ENCODE results near the gene SLFN14. TPM values are rescaled to one million over a fixed set of nuclear protein-coding genes. Genes with fewer than 3 reads are reported as not detected.

Gene SLFN14
- total and polyA plus RNA-seq, 2 donors (not counting 1 experiment from before 2014, with no cell fraction given) = not detected

DNA sequence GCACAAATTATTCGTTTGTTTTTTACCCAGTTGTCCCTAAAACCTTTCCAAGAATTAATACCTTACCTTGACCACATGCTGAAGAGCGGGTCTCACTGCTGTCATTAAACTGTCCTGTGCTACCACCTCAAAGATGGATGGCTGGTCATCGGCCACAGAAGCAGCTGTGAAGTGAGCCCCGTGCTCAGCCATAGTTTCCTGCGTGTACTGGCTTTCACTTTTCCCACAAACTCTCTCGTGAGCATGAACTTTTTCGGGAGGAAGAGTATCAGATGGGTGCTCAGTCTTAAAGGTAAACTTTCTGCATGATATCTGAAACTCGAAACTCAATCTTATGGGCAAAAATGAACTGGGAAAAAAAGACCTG, 17.2 kb upstream of the SLFN14 start:
- Mint-ChIP-seq H3K4me3 (peak overlapping the region; percentile 97), H3K27ac (peak overlapping the region; percentile 98), H3K27me3 (no peaks in the 10 kb centered on the region), H3K4me1 (peaks cover 25% of the 10 kb centered on the region), H3K9me3 (ENCODE audit: insufficient read depth) (no peaks in the 10 kb centered on the region)
- intact Hi-C loops (cut with micrococcal nuclease) = loop anchor here (1.0 to 5.0 kb wide), 4 partner anchors 9 to 1369 kb away; partner anchors contain the start of genes AATF and AP2B1
- Histone ChIP-seq H3K4me2 (replicated peaks; ENCODE audit: low read depth, low read length, poor library complexity, severe bottlenecking) (peak overlapping the region; percentile 91), H3K27ac (ENCODE audit: low read length in 2 of 2) (peak overlapping the region; percentile 86 to 89), H3K9me3 (ENCODE audit: control extremely low read depth in 1 of 3, control insufficient read depth in 2 of 3, insufficient read depth in 1 of 3, low read length in 2 of 3) (no peaks in the 10 kb centered on the region), H2AFZ (ENCODE audit: insufficient read depth, low read depth, low read length, poor library complexity, severe bottlenecking) (peak overlapping the region; percentile 99), H3K27me3 (replicated peaks in 1 of 4; ENCODE audit: control extremely low read depth in 1 of 4, control insufficient read depth in 3 of 4, insufficient read depth in 4 of 4, low read length in 3 of 4) (no peaks in the 10 kb centered on the region), H3K4me1 (ENCODE audit: control insufficient read depth in 2 of 2, insufficient read depth in 2 of 2, low read length in 2 of 2) (peaks cover 16 to 20% of the 10 kb centered on the region in 2 donors), H4K20me1 (ENCODE audit: control insufficient read depth, insufficient read depth, low read length, poor library complexity, severe bottlenecking) (no peaks in the 10 kb centered on the region), H3K79me2 (ENCODE audit: control insufficient read depth, insufficient read depth, low read length) (no peaks in the 10 kb centered on the region), H3K4me3 (ENCODE audit: control extremely low read depth in 1 of 5, extremely low read depth in 1 of 5, insufficient read depth in 1 of 5, low read depth in 2 of 5, low read length in 4 of 5) (peak overlapping the region; percentile 80 to 99 (median 95)), H3K36me3 (replicated peaks in 1 of 2; ENCODE audit: control extremely low read depth in 1 of 2, control insufficient read depth in 1 of 2, extremely low read depth in 1 of 2, insufficient read depth in 2 of 2, low read length in 1 of 2) (peaks cover 3 to 20% of the 10 kb centered on the region in 2 experiments), H3K9ac (ENCODE audit: low read length) (peak overlapping the region; percentile 88)
- WGBS (ENCODE audit: insufficient coverage) = 3% methylated on average over 4 of the region's 8 CpGs
- ChIA-PET POLR2A (interaction anchor here (0.6 to 3.1 kb wide), 8 partner anchors 9 to 289 kb away, joined by 3 to 29 read pairs (median 4); partner anchors contain the start of genes AP2B1, SLFN13 and TAF15), CTCF (interaction anchor here (0.6 to 4.3 kb wide), 8 partner anchors 9 to 436 kb away, joined by 3 to 25 read pairs (median 5); partner anchors contain the start of genes AP2B1 and NLE1)
- no peak for TF ChIP-seq EZH2 (IDR thresholded peaks at IDR 0.05; ENCODE audit: borderline replicate concordance, insufficient read depth, low read depth, low read length, poor library complexity, severe bottlenecking)
- TF ChIP-seq, protein P1, sequence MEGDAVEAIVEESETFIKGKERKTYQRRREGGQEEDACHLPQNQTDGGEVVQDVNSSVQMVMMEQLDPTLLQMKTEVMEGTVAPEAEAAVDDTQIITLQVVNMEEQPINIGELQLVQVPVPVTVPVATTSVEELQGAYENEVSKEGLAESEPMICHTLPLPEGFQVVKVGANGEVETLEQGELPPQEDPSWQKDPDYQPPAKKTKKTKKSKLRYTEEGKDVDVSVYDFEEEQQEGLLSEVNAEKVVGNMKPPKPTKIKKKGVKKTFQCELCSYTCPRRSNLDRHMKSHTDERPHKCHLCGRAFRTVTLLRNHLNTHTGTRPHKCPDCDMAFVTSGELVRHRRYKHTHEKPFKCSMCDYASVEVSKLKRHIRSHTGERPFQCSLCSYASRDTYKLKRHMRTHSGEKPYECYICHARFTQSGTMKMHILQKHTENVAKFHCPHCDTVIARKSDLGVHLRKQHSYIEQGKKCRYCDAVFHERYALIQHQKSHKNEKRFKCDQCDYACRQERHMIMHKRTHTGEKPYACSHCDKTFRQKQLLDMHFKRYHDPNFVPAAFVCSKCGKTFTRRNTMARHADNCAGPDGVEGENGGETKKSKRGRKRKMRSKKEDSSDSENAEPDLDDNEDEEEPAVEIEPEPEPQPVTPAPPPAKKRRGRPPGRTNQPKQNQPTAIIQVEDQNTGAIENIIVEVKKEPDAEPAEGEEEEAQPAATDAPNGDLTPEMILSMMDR (IDR thresholded peaks at IDR 0.05) = no peak
- no peak for ATAC-seq (ENCODE audit: low read depth)
- DNase-seq = no peak

DNA sequence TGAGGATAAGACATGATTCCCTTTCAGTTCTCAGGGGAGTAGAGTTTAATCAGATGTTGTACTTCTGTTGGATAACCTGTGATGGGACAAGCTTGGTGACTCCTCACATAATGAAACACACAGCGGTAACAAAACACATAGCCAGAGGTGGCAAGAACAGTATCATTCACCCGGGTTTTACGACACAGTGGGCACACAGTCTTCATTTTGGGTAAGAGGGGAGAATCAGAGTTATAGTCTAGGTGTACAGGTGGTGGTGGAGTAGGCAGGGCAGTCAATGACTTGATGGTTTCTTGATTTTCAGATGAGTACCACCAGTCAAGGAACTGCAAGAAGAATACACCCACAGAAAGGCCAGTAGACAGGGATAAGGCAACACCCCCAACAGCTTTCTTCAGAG, 15.1 kb upstream of the SLFN14 start:
- Histone ChIP-seq H3K27ac (ENCODE audit: low read length in 2 of 2) (no peak overlapping the region), H3K4me2 (replicated peaks; ENCODE audit: low read depth, low read length, poor library complexity, severe bottlenecking) (no peak overlapping the region), H3K9ac (ENCODE audit: low read length) (no peak overlapping the region), H4K20me1 (ENCODE audit: control insufficient read depth, insufficient read depth, low read length, poor library complexity, severe bottlenecking) (no peaks in the 10 kb centered on the region), H3K27me3 (replicated peaks in 1 of 4; ENCODE audit: control extremely low read depth in 1 of 4, control insufficient read depth in 3 of 4, insufficient read depth in 4 of 4, low read length in 3 of 4) (no peaks in the 10 kb centered on the region), H3K4me1 (ENCODE audit: control insufficient read depth in 2 of 2, insufficient read depth in 2 of 2, low read length in 2 of 2) (peaks cover 16 to 20% of the 10 kb centered on the region in 2 donors), H3K79me2 (ENCODE audit: control insufficient read depth, insufficient read depth, low read length) (peaks cover 12% of the 10 kb centered on the region), H3K9me3 (ENCODE audit: control extremely low read depth in 1 of 3, control insufficient read depth in 2 of 3, insufficient read depth in 1 of 3, low read length in 2 of 3) (no peaks in the 10 kb centered on the region), H3K36me3 (replicated peaks in 1 of 2; ENCODE audit: control extremely low read depth in 1 of 2, control insufficient read depth in 1 of 2, extremely low read depth in 1 of 2, insufficient read depth in 2 of 2, low read length in 1 of 2) (peaks cover 3 to 20% of the 10 kb centered on the region in 2 experiments), H3K4me3 (ENCODE audit: control extremely low read depth in 1 of 5, extremely low read depth in 1 of 5, insufficient read depth in 1 of 5, low read depth in 2 of 5, low read length in 4 of 5) (no peak overlapping the region), H2AFZ (ENCODE audit: insufficient read depth, low read depth, low read length, poor library complexity, severe bottlenecking) (no peak overlapping the region)
- no peaks in the 10 kb centered on the region for H3K27me3 Mint-ChIP-seq
- H3K9me3 Mint-ChIP-seq (ENCODE audit: insufficient read depth) = no peaks in the 10 kb centered on the region
- intact Hi-C loops (cut with micrococcal nuclease) = loop anchor here (5.0 kb wide), 1 partner anchor 1372 kb away; the partner anchor contains the start of gene AATF
- no peak overlapping the region for H3K4me3 Mint-ChIP-seq
- POLR2A ChIA-PET = no interaction called here
- no peak overlapping the region for H3K27ac Mint-ChIP-seq
- peaks cover 25% of the 10 kb centered on the region for H3K4me1 Mint-ChIP-seq
- DNase-seq = no peak
- ATAC-seq (ENCODE audit: low read depth) = no peak
- TF ChIP-seq, protein P1 (IDR thresholded peaks at IDR 0.05) = no peak
- TF ChIP-seq EZH2 (IDR thresholded peaks at IDR 0.05; ENCODE audit: borderline replicate concordance, insufficient read depth, low read depth, low read length, poor library complexity, severe bottlenecking) = no peak
- CTCF ChIA-PET = interaction anchor here (0.7 to 4.3 kb wide), 2 partner anchors 11 to 172 kb away, joined by 3 to 25 read pairs; partner anchors contain the start of gene AP2B1
- no CpG with 5 or more reads among the region's 3 CpGs for WGBS (ENCODE audit: insufficient coverage)

Measured in B cell (primary cell).